Endothelial cell (in vitro differentiated cells): ENCODE results near the gene RAE1. TPM values are rescaled to one million over a fixed set of nuclear protein-coding genes. Genes with fewer than 3 reads are reported as not detected.

Experiments
- DNase-seq: peaks from one replicate; pipeline ENCODE4 v3.0.0; 2021; ENCODE audit warnings: low spot score
- H3K27ac Mint-ChIP-seq: one replicate; pipeline ENCODE4 v1.8.0; 2021; ENCODE audit warnings: mixed read lengths, inconsistent platforms; ENCODE audit not compliant: unreplicated experiment
- H3K27me3 Mint-ChIP-seq: one replicate; pipeline ENCODE4 v1.8.0; 2021; ENCODE audit warnings: mild to moderate bottlenecking, moderate library complexity, mixed read lengths, inconsistent platforms; ENCODE audit not compliant: unreplicated experiment
- H3K36me3 Mint-ChIP-seq: one replicate; pipeline ENCODE4 v1.8.0; 2021; ENCODE audit warnings: mild to moderate bottlenecking, low read depth, mixed read lengths, inconsistent platforms; ENCODE audit not compliant: unreplicated experiment
- H3K4me1 Mint-ChIP-seq: one replicate; pipeline ENCODE4 v1.8.0; 2021; ENCODE audit warnings: mild to moderate bottlenecking, mixed read lengths, inconsistent platforms; ENCODE audit not compliant: unreplicated experiment
- H3K4me3 Mint-ChIP-seq: one replicate; pipeline ENCODE4 v1.8.0; 2021; ENCODE audit warnings: mild to moderate bottlenecking, mixed read lengths, inconsistent platforms; ENCODE audit not compliant: unreplicated experiment
- H3K9me3 Mint-ChIP-seq: one replicate; pipeline ENCODE4 v1.8.0; 2021; ENCODE audit warnings: mixed read lengths, inconsistent platforms; ENCODE audit not compliant: unreplicated experiment
- total RNA-seq: library from RNA; stranded (reverse); fragmentation: NEBNext Ultra II Directional; extraction: Animal tissue kit (Norgen Biotek cat#: 25700); gene quantifications from one replicate; pipeline ENCODE4 v1.2.1, GENCODE V29; 2021; ENCODE audit not compliant: unreplicated experiment
- TF ChIP-seq, protein P1 (sequence below): fragments of 200-600 bp; sonication (generic); IDR thresholded peaks from one replicate; pipeline ENCODE4 v1.5.0; 2021; ENCODE audit warnings: antibody characterized with exemption; ENCODE audit not compliant: unreplicated experiment

The RAE1 gene
- total RNA-seq, 1 donor from 2014 or later = 32.1 TPM

DNA sequence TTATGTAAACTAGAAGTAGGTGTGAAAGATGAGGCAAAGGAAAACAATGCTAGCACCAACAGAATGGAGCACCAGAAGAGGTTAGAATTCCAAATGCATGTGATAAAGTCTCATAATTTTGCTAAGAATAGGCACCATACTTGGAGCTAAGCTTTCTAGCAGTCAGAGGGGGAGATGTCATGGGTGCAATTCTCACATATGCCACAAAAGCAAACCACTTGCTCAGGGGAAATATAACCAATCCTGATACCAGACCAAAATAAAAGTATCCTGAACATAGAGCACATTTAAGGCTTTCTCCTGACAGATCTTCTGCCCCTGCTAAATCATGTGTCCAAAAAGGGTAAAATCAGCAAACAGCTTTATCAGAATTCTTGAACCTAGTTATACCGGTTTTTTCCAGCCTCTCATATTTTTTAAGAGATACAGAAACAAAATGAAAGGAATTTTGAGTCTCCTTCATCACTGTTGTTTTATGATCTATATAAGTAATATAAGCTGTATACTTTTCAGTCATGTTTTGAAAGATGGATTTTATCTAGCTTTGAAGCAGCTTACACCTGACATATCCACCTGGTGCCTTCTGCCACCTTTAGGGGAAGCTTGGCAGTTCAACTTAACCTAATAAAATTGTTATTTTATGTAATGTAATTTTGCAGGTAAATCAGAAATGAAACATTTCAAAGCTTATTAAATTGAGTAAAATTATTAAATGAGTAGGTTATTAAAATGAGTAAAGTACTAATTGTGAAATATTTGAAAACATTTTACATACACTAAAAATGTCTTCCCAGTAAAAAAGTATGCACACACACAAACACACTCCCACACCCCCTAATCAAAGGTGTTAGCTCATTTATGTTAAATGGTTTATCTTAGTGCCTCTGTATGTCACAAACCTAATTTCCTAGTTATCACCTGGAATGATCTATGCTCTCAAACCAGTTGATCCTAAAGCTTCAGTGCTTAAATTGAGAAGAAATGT lies 18.7 kb upstream of the RAE1 start:
- Mint-ChIP-seq H3K4me1 (no peaks in the 10 kb centered on the region), H3K27ac (no peak overlapping the region), H3K4me3 (no peak overlapping the region), H3K27me3 (no peaks in the 10 kb centered on the region), H3K9me3 (no peaks in the 10 kb centered on the region), H3K36me3 (no peaks in the 10 kb centered on the region)
- no peak for DNase-seq
- TF ChIP-seq, protein P1, sequence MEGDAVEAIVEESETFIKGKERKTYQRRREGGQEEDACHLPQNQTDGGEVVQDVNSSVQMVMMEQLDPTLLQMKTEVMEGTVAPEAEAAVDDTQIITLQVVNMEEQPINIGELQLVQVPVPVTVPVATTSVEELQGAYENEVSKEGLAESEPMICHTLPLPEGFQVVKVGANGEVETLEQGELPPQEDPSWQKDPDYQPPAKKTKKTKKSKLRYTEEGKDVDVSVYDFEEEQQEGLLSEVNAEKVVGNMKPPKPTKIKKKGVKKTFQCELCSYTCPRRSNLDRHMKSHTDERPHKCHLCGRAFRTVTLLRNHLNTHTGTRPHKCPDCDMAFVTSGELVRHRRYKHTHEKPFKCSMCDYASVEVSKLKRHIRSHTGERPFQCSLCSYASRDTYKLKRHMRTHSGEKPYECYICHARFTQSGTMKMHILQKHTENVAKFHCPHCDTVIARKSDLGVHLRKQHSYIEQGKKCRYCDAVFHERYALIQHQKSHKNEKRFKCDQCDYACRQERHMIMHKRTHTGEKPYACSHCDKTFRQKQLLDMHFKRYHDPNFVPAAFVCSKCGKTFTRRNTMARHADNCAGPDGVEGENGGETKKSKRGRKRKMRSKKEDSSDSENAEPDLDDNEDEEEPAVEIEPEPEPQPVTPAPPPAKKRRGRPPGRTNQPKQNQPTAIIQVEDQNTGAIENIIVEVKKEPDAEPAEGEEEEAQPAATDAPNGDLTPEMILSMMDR = peak; percentile 23

DNA sequence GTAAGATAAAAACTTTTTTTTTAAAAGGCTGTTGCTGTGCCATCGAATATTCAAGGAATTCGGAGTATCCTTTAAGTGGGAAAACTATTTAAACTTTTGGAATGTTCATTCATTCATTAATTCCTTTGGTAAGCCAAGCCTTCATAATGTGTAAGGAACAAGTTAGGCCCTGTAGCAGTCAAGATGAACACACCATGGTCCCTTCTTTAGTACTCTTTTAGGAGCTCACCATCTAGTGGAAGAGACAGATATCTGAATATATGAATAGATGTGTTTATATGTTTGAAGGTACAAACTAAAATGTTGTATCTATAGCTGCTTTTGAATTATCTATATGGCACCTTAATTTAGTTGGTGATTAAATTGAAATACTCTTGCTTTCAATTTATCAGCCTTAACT lies 15.7 kb upstream of the RAE1 start:
- DNase-seq = no peak
- H3K27ac Mint-ChIP-seq = no peak overlapping the region
- no peaks in the 10 kb centered on the region for H3K4me1 Mint-ChIP-seq
- H3K4me3 Mint-ChIP-seq = no peak overlapping the region
- H3K36me3 Mint-ChIP-seq = no peaks in the 10 kb centered on the region
- H3K9me3 Mint-ChIP-seq = no peaks in the 10 kb centered on the region
- TF ChIP-seq, protein P1 = no peak
- H3K27me3 Mint-ChIP-seq = no peaks in the 10 kb centered on the region

DNA sequence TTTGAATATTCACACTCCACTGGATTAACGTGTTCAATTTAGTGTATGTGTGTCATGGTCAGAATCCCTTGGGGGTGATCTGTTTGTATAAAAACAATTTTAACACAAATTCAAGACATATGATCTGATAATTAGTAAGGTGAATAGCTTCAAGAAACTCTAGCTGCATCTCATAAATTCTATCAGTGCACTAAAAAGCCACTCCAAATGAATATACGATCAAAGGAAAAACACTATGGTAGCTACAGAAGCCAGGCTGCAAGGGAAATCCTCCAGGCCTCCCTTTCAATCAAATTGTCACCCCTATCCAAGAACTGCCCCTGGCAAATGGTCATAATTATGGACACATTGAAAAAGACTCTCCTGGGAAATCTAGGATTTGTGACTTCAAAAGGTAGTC lies 9.4 kb upstream of the RAE1 start:
- Mint-ChIP-seq H3K4me1 (no peaks in the 10 kb centered on the region), H3K27me3 (no peaks in the 10 kb centered on the region), H3K4me3 (no peak overlapping the region), H3K9me3 (no peaks in the 10 kb centered on the region), H3K27ac (no peak overlapping the region), H3K36me3 (no peaks in the 10 kb centered on the region)
- TF ChIP-seq, protein P1 = no peak
- DNase-seq = no peak

DNA sequence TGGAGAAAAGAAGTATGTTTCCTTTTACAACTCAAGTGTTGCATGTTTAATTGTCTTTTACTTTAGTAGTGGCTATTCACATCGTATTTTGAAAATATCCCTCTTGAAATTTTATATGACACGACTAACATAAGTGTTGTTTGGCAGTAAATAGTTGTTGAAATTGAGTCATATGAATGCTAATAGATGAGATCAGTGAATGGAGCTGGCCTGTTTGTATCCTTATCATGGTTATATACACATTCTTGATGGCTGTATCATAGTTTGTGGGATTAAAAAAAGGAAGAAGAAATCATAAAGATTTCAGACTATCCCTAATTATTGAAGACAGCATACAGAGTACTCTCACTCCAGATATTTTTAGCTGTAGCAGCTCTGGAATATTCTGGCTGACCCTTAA lies 8.2 kb upstream of the RAE1 start:
- DNase-seq = no peak
- TF ChIP-seq, protein P1 = no peak
- Mint-ChIP-seq H3K27me3 (no peaks in the 10 kb centered on the region), H3K4me1 (no peaks in the 10 kb centered on the region), H3K9me3 (no peaks in the 10 kb centered on the region), H3K36me3 (peaks cover 3% of the 10 kb centered on the region), H3K4me3 (no peak overlapping the region), H3K27ac (no peak overlapping the region)

DNA sequence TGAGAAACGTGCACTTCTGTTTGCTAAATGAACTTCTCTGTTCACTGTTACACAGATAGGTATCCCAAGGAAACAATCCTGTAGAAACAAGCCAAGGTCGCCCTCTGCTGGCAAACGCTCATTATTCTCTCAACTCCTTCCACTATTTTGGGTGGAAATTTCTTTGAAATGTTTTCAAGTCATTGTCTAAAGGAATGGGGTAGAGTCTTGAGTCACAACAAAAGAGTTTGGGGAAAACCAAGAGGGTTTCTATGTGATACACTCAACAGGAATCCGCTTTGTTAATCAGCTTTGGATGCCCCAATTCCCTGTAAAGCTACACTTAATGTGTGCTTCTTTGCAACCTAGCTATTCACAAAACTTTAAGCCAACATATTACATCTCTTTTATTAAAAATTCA lies 4.6 kb upstream of the RAE1 start:
- no peaks in the 10 kb centered on the region for H3K9me3 Mint-ChIP-seq
- H3K36me3 Mint-ChIP-seq = peaks cover 4% of the 10 kb centered on the region
- peaks cover 1% of the 10 kb centered on the region for H3K27me3 Mint-ChIP-seq
- TF ChIP-seq, protein P1 = peak; percentile 76
- no peak overlapping the region for H3K27ac Mint-ChIP-seq
- DNase-seq = peak; percentile 82
- no peak overlapping the region for H3K4me3 Mint-ChIP-seq
- peaks cover 1% of the 10 kb centered on the region for H3K4me1 Mint-ChIP-seq
